Activated naive CD4-positive, alpha-beta T cell treated with anti-CD3 and anti-CD28 coated beads for 36 hours (primary cell): Measurements from ENCODE around the gene TBC1D10B. TPM values are rescaled to one million over a fixed set of nuclear protein-coding genes. Genes with fewer than 3 reads are reported as not detected.

Experiments
- CTCF ChIA-PET: fragments of 350-600 bp; sonication (Branson Sonifier 250); formaldehyde crosslinking; loops from one replicate; lab custom pipeline; 2021; ENCODE audit warnings: antibody characterized with exemption; lab: Charles Lee
- DNase-seq: peaks from one replicate; pipeline ENCODE4 v3.0.0-alpha.2; 2020
- H3K27ac Mint-ChIP-seq: one replicate; pipeline ENCODE4 v1.8.0; 2021; ENCODE audit warnings: mild to moderate bottlenecking, mixed read lengths
- H3K27me3 Mint-ChIP-seq: one replicate; pipeline ENCODE4 v1.8.0; 2021; ENCODE audit warnings: low read depth, mixed read lengths
- H3K36me3 Mint-ChIP-seq: one replicate; pipeline ENCODE4 v1.8.0; 2021; ENCODE audit warnings: low read depth, mixed read lengths
- H3K4me1 Mint-ChIP-seq: one replicate; pipeline ENCODE4 v1.8.0; 2021; ENCODE audit warnings: low read depth, mixed read lengths
- H3K4me3 Mint-ChIP-seq: one replicate; pipeline ENCODE4 v1.8.0; 2021; ENCODE audit warnings: mild to moderate bottlenecking, moderate library complexity, mixed read lengths
- H3K9me3 Mint-ChIP-seq: one replicate; pipeline ENCODE4 v1.8.0; 2021; ENCODE audit warnings: mixed read lengths
- intact Hi-C: fragments of 100-400 bp; cut with micrococcal nuclease; formaldehyde crosslinking; loops from one replicate; pipeline ENCODE4 v1.15.1; 2023
- total RNA-seq, 2 experiments: library from RNA; stranded (reverse); gene quantifications; one replicate each; pipeline ENCODE4 v1.2.3, GENCODE V29; 2021

TBC1D10B gene
- total RNA-seq, 2 experiments from 2014 or later: 36.6 to 38.4 TPM

DNA sequence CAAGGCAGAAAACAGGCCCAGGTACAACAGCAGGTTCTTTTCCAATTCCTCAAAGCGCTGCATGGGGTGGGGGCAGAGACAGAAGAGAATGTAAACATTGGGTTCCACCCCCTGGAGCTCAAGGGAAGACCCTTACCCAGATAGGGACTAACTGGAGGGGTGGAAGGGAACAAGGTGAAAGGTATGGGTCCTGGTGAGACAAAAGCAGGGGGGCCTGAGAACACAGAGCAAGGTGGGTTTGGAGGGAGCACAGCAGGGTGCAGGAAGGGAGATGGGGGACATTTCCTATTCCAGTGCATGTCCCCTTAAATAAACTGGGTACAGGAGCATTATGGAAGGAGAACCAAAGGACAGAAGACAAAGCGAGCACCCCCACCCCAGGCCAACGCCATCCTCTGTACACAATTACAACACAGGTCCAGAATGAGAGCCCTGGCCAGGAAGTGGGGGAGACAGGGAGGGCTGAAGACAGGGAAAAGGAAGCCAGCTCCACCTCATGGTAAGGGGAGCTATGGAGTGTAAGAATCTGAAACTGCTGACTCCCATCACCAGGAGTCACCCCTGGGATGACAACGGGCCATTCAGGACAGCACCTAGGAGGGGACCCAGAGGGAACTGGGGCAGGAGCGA lies 13.1 kb downstream of the TBC1D10B start:
- CTCF ChIA-PET: interaction anchor here (0.9 to 1.9 kb wide), 2 partner anchors 10 to 52 kb away, joined by 3 to 7 read pairs; no protein-coding TSS in a partner anchor
- no peaks in the 10 kb centered on the region for H3K27me3 Mint-ChIP-seq
- intact Hi-C loops: no loop called here
- H3K4me1 Mint-ChIP-seq: peaks cover 35% of the 10 kb centered on the region
- no peak for DNase-seq
- peaks cover 20% of the 10 kb centered on the region for H3K36me3 Mint-ChIP-seq
- peak overlapping the region; percentile 66 for H3K27ac Mint-ChIP-seq
- H3K4me3 Mint-ChIP-seq: no peak overlapping the region
- H3K9me3 Mint-ChIP-seq: no peaks in the 10 kb centered on the region

DNA sequence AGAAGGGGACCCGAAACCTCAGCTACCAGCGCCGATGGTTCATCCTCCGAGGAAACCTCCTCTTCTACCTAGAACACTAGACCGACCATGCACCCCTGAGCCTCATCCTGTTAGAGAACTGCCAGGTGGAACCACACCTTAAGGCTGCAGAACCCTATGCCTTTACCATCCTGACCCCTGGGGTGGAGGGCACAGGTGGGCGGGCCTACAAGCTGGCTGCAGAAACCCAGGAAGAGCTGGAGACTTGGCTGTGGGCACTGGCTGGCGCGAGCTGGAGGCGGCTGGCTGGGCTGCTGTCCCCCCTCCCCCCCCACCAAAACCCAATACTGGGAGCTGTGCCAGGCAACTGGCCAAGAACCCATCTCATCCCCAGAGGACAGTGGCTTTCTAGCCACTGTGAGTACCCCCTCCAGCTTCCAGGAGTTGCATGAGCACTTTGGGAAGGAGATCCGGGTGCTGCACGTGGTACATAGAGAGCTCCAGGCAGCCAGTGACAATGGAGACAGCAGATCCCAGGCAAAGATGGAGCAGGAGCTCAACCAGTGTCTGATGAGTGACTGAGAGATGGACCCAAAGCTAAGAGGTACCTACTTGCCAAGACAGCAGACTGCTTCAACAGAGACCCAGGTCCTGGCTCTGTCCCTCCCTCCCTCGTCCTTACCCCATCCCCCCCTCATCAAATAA lies 13.8 kb downstream of the TBC1D10B start:
- H3K4me3 Mint-ChIP-seq: peak overlapping the region; percentile 94
- peaks cover 36% of the 10 kb centered on the region for H3K4me1 Mint-ChIP-seq
- no peaks in the 10 kb centered on the region for H3K27me3 Mint-ChIP-seq
- H3K27ac Mint-ChIP-seq: peak overlapping the region; percentile 96
- H3K36me3 Mint-ChIP-seq: peaks cover 22% of the 10 kb centered on the region
- H3K9me3 Mint-ChIP-seq: no peaks in the 10 kb centered on the region
- DNase-seq: no peak
- CTCF ChIA-PET: interaction anchor here (0.9 kb wide), 1 partner anchor 53 kb away, joined by 3 read pairs; no protein-coding TSS in a partner anchor
- intact Hi-C loops: no loop called here

GRCh38 chr16:30355954-30356308 lies 14.4 kb downstream of the TBC1D10B start:
- H3K9me3 Mint-ChIP-seq: no peaks in the 10 kb centered on the region
- DNase-seq: no peak
- H3K27ac Mint-ChIP-seq: peak overlapping the region; percentile 96
- peaks cover 41% of the 10 kb centered on the region for H3K4me1 Mint-ChIP-seq
- intact Hi-C loops: loop anchor here (1.0 to 2.0 kb wide), 3 partner anchors 14 to 23 kb away; partner anchors contain the start of gene TBC1D10B
- peak overlapping the region; percentile 94 for H3K4me3 Mint-ChIP-seq
- CTCF ChIA-PET: no interaction called here
- H3K27me3 Mint-ChIP-seq: no peaks in the 10 kb centered on the region
- H3K36me3 Mint-ChIP-seq: peaks cover 25% of the 10 kb centered on the region

- Mint-ChIP-seq H3K4me1 (peaks cover 47% of the 10 kb centered on the region), H3K9me3 (no peaks in the 10 kb centered on the region), H3K27ac (peak within 1 kb of the TSS; percentile 96), H3K27me3 (no peaks in the 10 kb centered on the region), H3K36me3 (peaks cover 27% of the 10 kb centered on the region), H3K4me3 (peak within 1 kb of the TSS; percentile 94)
- CTCF ChIA-PET: interaction anchor here (0.8 to 1.5 kb wide), 3 partner anchors 27 to 274 kb away, joined by 3 to 5 read pairs (median 3); partner anchors contain the start of gene SEPTIN1
- peak; percentile 97 for DNase-seq
- intact Hi-C loops: loop anchor here (1.0 to 2.0 kb wide), 3 partner anchors 15 to 23 kb away; partner anchors contain the start of gene TBC1D10B
These were observed 14.9 kb downstream of the TBC1D10B start, which contains the start of gene CD2BP2 for GRCh38 chr16:30355144-30355953. Gene CD2BP2, minus strand, starts transcription at chr16:30355308. Its CDS starts 627 bp downstream, at chr16:30354681.

- Mint-ChIP-seq H3K4me1 (peaks cover 53% of the 10 kb centered on the region), H3K4me3 (peak overlapping the region; percentile 94), H3K27ac (peak overlapping the region; percentile 96), H3K27me3 (no peaks in the 10 kb centered on the region), H3K36me3 (peaks cover 30% of the 10 kb centered on the region), H3K9me3 (no peaks in the 10 kb centered on the region)
- CTCF ChIA-PET: interaction anchor here (0.8 to 1.5 kb wide), 3 partner anchors 28 to 274 kb away, joined by 3 to 5 read pairs (median 3); partner anchors contain the start of gene SEPTIN1
- DNase-seq: no peak
- intact Hi-C loops: loop anchor here (1.0 to 2.0 kb wide), 3 partner anchors 16 to 24 kb away; partner anchors contain the start of gene TBC1D10B
These were observed 15.7 kb downstream of the TBC1D10B start for GRCh38 chr16:30354423-30355143.

DNA sequence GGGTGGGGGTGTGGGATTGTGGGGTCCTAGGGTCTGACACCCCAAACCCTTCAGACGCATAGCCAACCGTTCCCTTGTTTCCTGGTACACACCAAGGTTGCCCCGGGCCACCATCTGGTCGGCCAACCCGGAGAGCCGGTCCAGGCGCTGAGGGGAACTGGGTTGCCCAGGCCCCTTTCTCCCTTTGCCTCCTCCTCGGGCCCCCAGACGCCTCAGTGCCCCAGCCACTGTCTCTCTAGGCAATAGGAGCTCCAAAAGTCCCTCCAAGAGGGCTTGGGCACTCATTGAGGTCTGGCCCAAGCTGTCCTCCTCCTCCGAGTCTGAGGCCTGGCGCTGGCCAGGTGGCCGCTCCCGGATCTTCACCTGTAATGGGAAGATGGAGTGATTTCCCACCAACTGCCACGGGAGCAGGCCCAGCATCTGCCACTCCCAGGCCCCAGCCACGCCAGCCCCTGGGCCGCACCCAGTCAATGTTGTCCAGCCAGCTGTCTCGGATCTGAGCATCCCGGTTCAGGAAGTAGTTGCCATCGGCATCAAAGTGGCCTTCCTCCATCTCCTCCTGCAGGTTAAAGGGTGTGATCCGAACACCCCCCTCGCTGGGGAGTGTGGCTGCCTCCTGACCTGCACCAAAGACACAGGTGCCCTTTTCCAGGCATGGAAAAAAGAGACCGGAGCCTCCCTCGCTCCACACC lies 16.7 kb downstream of the TBC1D10B start:
- peaks cover 25% of the 10 kb centered on the region for H3K36me3 Mint-ChIP-seq
- peak overlapping the region; percentile 94 for H3K4me3 Mint-ChIP-seq
- no peaks in the 10 kb centered on the region for H3K27me3 Mint-ChIP-seq
- CTCF ChIA-PET: interaction anchor here (1.3 to 1.5 kb wide), 2 partner anchors 29 to 56 kb away, joined by 3 to 5 read pairs; partner anchors contain the start of gene SEPTIN1
- intact Hi-C loops: loop anchor here (2.0 kb wide), 1 partner anchor 25 kb away; no protein-coding TSS in a partner anchor
- peak overlapping the region; percentile 96 for H3K27ac Mint-ChIP-seq
- H3K9me3 Mint-ChIP-seq: no peaks in the 10 kb centered on the region
- peaks cover 53% of the 10 kb centered on the region for H3K4me1 Mint-ChIP-seq
- no peak for DNase-seq

GRCh38 chr16:30352488-30353401 lies 17.5 kb downstream of the TBC1D10B start:
- Mint-ChIP-seq H3K4me3 (no peak overlapping the region), H3K27ac (peak overlapping the region; percentile 5), H3K4me1 (peaks cover 53% of the 10 kb centered on the region), H3K27me3 (no peaks in the 10 kb centered on the region), H3K9me3 (no peaks in the 10 kb centered on the region), H3K36me3 (peaks cover 25% of the 10 kb centered on the region)
- intact Hi-C loops: no loop called here
- no peak for DNase-seq
- CTCF ChIA-PET: no interaction called here

GRCh38 chr16:30351586-30352419 lies 18.5 kb downstream of the TBC1D10B start:
- DNase-seq: no peak
- intact Hi-C loops: no loop called here
- peaks cover 48% of the 10 kb centered on the region for H3K4me1 Mint-ChIP-seq
- H3K36me3 Mint-ChIP-seq: peaks cover 23% of the 10 kb centered on the region
- no peak overlapping the region for H3K4me3 Mint-ChIP-seq
- no peaks in the 10 kb centered on the region for H3K27me3 Mint-ChIP-seq
- CTCF ChIA-PET: no interaction called here
- no peaks in the 10 kb centered on the region for H3K9me3 Mint-ChIP-seq
- H3K27ac Mint-ChIP-seq: no peak overlapping the region

DNA sequence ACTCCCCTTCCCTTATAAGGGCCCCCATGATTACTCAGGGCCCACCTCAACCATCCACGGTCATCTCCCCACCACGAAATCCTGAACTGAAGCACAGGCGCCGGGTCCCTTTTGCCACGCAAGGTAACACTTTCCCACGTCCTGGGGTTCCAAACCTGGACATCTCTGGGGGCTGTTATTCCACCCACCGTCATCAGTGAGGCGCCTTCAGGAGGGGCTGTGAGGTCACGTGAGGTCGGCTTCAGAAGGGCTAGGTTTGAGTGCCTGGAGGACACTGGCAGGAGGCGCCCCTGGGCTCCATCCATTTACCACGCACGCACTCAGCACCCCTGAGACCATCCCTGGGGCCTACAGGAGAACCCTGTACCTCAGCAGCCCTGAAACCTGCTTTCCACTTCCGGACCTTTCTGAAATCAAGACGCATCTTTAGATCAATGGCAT lies 19.3 kb downstream of the TBC1D10B start:
- no peaks in the 10 kb centered on the region for H3K27me3 Mint-ChIP-seq
- CTCF ChIA-PET: interaction anchor here (0.5 kb wide), 1 partner anchor 35 kb away, joined by 4 read pairs; no protein-coding TSS in a partner anchor
- H3K27ac Mint-ChIP-seq: peak overlapping the region; percentile 74
- peaks cover 23% of the 10 kb centered on the region for H3K36me3 Mint-ChIP-seq
- no peaks in the 10 kb centered on the region for H3K9me3 Mint-ChIP-seq
- DNase-seq: no peak
- intact Hi-C loops: no loop called here
- H3K4me1 Mint-ChIP-seq: peaks cover 42% of the 10 kb centered on the region
- no peak overlapping the region for H3K4me3 Mint-ChIP-seq
